Spleen (tissue), 11 donors: ENCODE results near the gene RET. TPM values are rescaled to one million over a fixed set of nuclear protein-coding genes. Genes with fewer than 3 reads are reported as not detected.

ENCODE experiments used
- DNase-seq: peaks from one replicate; pipeline ENCODE4 v3.0.0-alpha.2; 2020
- H3K27ac ChIP-seq, 8 donors: fragments of 200-600 bp; sonication (generic) in 7 of 8; 1 replicate in 4 of 8; 2 replicates in 4 of 8; pipeline versions ENCODE4 v1.5.0 to v1.8.0; 2016 to 2021; ENCODE audit warnings: inconsistent platforms in 4 of 8, mild to moderate bottlenecking in 4 of 8, moderate library complexity in 1 of 8
- H3K27me3 ChIP-seq, 7 donors: fragments of 200-600 bp; sonication (generic) in 6 of 7; replicated peaks in 1 of 7; 1 replicate in 4 of 7; 2 replicates in 3 of 7; pipeline versions ENCODE4 v1.5.0 to v1.8.0; 2016 to 2021; ENCODE audit warnings: inconsistent platforms in 3 of 7, mild to moderate bottlenecking in 1 of 7
- H3K36me3 ChIP-seq, 6 donors: fragments of 200-600 bp; sonication (generic) in 5 of 6; 1 replicate in 4 of 6; 2 replicates in 2 of 6; pipeline versions ENCODE4 v1.5.0 to v1.8.0; 2016 to 2021; ENCODE audit warnings: inconsistent platforms in 2 of 6
- H3K4me1 ChIP-seq, 6 donors: fragments of 200-600 bp; sonication (generic) in 5 of 6; 1 replicate in 3 of 6; 2 replicates in 3 of 6; pipeline versions ENCODE4 v1.5.0 to v1.8.0; 2016 to 2021; ENCODE audit warnings: inconsistent platforms in 3 of 6
- H3K4me3 ChIP-seq, 8 donors: fragments of 200-600 bp; sonication (generic) in 7 of 8; 1 replicate in 4 of 8; 2 replicates in 4 of 8; pipeline versions ENCODE4 v1.5.0 to v1.8.0; 2016 to 2021; ENCODE audit warnings: inconsistent platforms in 4 of 8, mild to moderate bottlenecking in 4 of 8, moderate library complexity in 2 of 8
- H3K9me3 ChIP-seq, 8 donors: fragments of 200-600 bp; sonication (generic) in 7 of 8; 1 replicate in 4 of 8; 2 replicates in 4 of 8; pipeline versions ENCODE4 v1.5.0 to v1.8.0; 2016 to 2021; ENCODE audit warnings: inconsistent platforms in 4 of 8
- POLR2A ChIP-seq, 3 donors: fragments of 450-650 bp; IDR thresholded peaks; one replicate each; pipeline ENCODE4 v1.5.1; 2017; ENCODE audit warnings: antibody characterized with exemption in 3 of 3, mild to moderate bottlenecking in 1 of 3
- POLR2AphosphoS5 ChIP-seq, 3 donors: sonication (generic); formaldehyde crosslinking; IDR thresholded peaks; one replicate each; pipeline ENCODE4 v1.5.1; 2017; ENCODE audit warnings: antibody characterized with exemption in 3 of 3
- WGBS, 5 donors: extraction: QIAGEN DNeasy Blood & Tissue Kit in 3 of 5; methylation state at CpG; one replicate each; pipeline versions ENCODE4 v1.1.5 to v1.1.7; 2013 to 2018; 5-methylcytosine and 5-hydroxymethylcytosine counted together
- intact Hi-C: fragments of 100-400 bp; cut with DNase I; formaldehyde crosslinking; loops from one replicate; pipeline ENCODE4 v1.15.0; 2023; ENCODE audit warnings: low total_unique reads
- polyA plus RNA-seq, 3 donors: library from polyadenylated mRNA; stranded (reverse); fragments of 200-250 nt; gene quantifications; one replicate each; pipeline ENCODE4 v1.2.1, GENCODE V29; 2013
- total RNA-seq, 7 donors: library from RNA; depleted of rRNA in 3 of 7; stranded (reverse); fragments of >200 nt in 3 of 7; fragmentation: NEBNext Ultra II Directional in 4 of 7; extraction: Animal tissue kit (Norgen Biotek cat#: 25700) in 4 of 7; gene quantifications; one replicate each; pipeline versions ENCODE4 v1.1.0 to v1.2.1, GENCODE V29; 2016 to 2021
- TF ChIP-seq, protein P1 (sequence below), 11 experiments: fragments of 200-600 bp in 7 of 11; fragments of 450-650 bp in 4 of 11; sonication (generic) in 4 of 11; IDR thresholded peaks in 8 of 11; conservative IDR thresholded peaks in 3 of 11; 1 replicate in 7 of 11; 2 replicates in 4 of 11; pipeline versions ENCODE4 v1.4.0 to v1.8.0; 2016 to 2021; ENCODE audit warnings: antibody characterized with exemption in 11 of 11, inconsistent platforms in 4 of 11, mild to moderate bottlenecking in 1 of 11
- donor health status: healthy with polysubstance abuse.
- donor health status: DM: no; HTN: no; CAD: no; lungs with moderate emphysema.
- donor health status: DM: no; HTN: no; CAD: no.
- donor health status: Bipolar disorder and iron deficiency.
- donor health status: healthy.
- donor health status: DM: no; HTN: no; CAD: no.
- donor health status: DM: yes; HTN: yes; CAD: no.

Gene RET
- total and polyA plus RNA-seq, 10 donors: 0.02 to 0.54 (median 0.31) TPM; not detected in 2

DNA sequence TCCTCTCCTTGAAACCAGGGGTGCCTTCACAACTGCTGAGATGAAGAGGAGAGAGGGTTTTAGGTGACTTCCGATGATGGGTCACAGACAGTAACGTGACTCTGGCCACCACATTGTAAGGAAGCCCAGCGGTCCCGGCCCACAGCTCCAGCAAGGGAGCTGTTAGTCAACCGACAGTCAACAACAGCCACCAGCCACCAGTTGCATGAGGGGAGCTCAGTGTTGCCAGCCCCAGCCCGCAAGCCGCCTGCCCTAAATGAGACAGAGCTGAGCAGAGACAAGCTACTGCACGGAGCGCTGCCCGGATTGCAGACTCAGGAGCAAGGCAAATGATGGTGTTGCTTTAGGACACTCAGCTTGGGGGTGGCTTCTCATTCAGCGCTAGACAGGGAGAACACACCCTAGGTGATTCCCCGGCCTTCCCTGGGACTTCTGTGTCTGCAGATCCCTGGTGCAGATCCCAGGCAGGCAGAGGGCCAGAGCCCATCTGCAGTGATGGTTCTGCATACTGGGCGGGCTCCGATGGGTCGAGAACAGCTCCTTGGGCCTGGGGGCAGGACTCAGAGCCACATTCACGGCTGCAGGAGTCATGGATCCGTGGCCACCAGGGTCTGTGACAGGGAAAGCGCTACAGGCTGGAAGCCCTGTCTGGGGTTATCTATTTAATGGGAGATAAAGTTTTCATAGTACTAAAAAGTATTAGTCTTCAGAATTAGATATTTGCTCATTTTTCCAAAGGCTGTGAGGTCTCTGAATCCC is 14.3 kb upstream of the RET start:
- intact Hi-C loops: no loop called here
- H3K4me3 ChIP-seq: no peak overlapping the region
- DNase-seq: peak; percentile 61
- no peaks in the 10 kb centered on the region for H3K4me1 ChIP-seq
- peaks cover 0 to 19% (median 0%) of the 10 kb centered on the region in 7 donors for H3K27me3 ChIP-seq
- no peaks in the 10 kb centered on the region for H3K9me3 ChIP-seq
- H3K36me3 ChIP-seq: no peaks in the 10 kb centered on the region
- H3K27ac ChIP-seq: no peak overlapping the region
- TF ChIP-seq POLR2AphosphoS5 (IDR thresholded peaks at IDR 0.05) (no peak), POLR2A (IDR thresholded peaks at IDR 0.05) (no peak)
- TF ChIP-seq, protein P1, sequence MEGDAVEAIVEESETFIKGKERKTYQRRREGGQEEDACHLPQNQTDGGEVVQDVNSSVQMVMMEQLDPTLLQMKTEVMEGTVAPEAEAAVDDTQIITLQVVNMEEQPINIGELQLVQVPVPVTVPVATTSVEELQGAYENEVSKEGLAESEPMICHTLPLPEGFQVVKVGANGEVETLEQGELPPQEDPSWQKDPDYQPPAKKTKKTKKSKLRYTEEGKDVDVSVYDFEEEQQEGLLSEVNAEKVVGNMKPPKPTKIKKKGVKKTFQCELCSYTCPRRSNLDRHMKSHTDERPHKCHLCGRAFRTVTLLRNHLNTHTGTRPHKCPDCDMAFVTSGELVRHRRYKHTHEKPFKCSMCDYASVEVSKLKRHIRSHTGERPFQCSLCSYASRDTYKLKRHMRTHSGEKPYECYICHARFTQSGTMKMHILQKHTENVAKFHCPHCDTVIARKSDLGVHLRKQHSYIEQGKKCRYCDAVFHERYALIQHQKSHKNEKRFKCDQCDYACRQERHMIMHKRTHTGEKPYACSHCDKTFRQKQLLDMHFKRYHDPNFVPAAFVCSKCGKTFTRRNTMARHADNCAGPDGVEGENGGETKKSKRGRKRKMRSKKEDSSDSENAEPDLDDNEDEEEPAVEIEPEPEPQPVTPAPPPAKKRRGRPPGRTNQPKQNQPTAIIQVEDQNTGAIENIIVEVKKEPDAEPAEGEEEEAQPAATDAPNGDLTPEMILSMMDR (IDR thresholded peaks at IDR 0.05 in 8 of 11, conservative IDR thresholded peaks at IDR 0.05 in 3 of 11): no peak
- WGBS, 5 donors: 87 to 96% (median 92%) methylated on average over 17 to 18 of the region's 18 CpGs

DNA sequence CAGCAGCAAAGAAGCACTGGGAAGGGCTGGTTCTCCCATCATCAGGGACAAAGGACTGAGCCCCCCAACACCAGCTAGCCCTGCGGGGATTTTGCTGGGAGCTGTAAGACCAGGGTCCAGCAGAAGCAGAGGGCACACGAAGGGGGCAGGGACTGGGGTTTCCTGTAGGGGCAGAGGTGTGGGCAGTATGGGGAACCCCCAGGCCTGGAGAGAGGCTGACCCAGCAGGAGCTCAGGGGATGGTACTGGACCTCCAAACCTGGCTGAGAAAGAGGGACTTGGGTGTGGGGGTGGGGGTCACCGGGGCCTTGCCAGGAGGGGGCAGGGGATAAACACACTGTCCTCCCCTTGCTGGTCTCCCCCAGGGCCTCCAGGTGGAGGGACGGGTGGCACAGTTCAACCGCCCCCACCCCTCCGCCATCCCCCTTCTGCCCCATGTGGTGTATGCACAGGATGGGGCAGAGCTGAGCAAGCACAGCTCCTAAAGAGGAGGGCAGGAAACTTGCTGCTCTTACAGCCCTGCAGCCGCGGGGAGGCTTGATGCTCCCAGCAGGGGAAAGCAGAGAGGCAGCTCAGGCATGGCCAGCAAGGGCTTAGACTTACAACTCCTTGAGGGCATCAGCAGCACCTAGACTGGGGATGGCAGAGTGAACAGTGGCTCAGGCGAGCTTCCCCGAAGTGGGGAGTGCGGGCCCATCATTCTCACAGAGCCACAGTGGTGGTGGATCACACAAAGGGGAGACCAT is 12.4 kb upstream of the RET start:
- TF ChIP-seq, protein P1 (IDR thresholded peaks at IDR 0.05 in 8 of 11, conservative IDR thresholded peaks at IDR 0.05 in 3 of 11): no peak
- TF ChIP-seq POLR2AphosphoS5 (IDR thresholded peaks at IDR 0.05) (no peak), POLR2A (IDR thresholded peaks at IDR 0.05) (no peak)
- Histone ChIP-seq H3K27ac (no peak overlapping the region), H3K4me1 (no peaks in the 10 kb centered on the region), H3K9me3 (no peaks in the 10 kb centered on the region), H3K4me3 (no peak overlapping the region), H3K27me3 (peaks cover 0 to under 1% (median 0%) of the 10 kb centered on the region in 7 donors), H3K36me3 (no peaks in the 10 kb centered on the region)
- peak; percentile 62 for DNase-seq
- intact Hi-C loops: no loop called here
- WGBS, 5 donors: 69 to 88% (median 78%) methylated on average over 8 to 11 of the region's 11 CpGs

DNA sequence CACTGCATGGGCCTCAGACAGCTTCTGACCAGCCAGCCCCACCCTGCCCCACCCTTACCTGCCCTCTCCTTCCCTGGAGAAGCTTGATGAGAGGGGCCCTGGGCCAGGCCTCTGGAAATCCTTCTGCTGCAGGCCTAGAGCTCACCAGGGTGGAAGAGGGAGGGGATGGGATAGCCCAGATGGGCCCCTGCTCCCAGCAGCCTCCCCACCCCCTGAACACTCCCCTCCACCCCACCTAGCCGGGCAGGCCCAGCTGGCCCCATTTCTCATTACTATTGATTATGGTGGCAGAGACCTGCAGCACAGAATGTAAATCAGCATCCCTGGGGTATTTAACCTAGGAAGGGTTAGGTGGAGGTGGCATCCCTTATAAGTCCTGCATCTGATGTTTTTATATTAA is 11.6 kb upstream of the RET start:
- intact Hi-C loops: no loop called here
- Histone ChIP-seq H3K9me3 (no peaks in the 10 kb centered on the region), H3K27me3 (no peaks in the 10 kb centered on the region), H3K4me3 (no peak overlapping the region), H3K27ac (no peak overlapping the region), H3K4me1 (no peaks in the 10 kb centered on the region), H3K36me3 (no peaks in the 10 kb centered on the region)
- 83 to 100% (median 89%) methylated on average over 1 of the region's 1 CpG for WGBS, 5 donors
- DNase-seq: peak; percentile 32
- TF ChIP-seq, protein P1 (IDR thresholded peaks at IDR 0.05 in 8 of 11, conservative IDR thresholded peaks at IDR 0.05 in 3 of 11): no peak
- TF ChIP-seq POLR2A (IDR thresholded peaks at IDR 0.05): no peak
- TF ChIP-seq POLR2AphosphoS5 (IDR thresholded peaks at IDR 0.05): no peak

DNA sequence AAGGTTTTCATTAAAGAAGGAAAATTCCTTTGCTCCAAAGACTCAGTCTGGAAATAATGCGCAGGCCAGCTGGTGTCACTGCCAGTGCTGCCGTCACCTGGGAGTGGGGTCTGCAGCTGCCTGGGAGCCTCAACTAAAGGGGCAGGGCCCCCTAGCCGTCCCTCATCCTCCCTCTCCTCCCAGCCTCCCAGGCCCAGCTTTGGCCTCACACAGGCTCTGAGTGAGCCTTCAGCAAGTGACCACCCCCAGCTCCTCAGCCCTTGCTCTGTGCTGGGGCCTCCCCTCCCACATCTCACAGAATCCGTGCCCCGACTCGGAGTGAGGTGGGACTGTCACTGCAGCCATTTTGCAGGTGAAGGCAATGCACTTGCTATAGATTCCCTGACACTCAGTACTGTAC is 11.1 kb upstream of the RET start:
- TF ChIP-seq, protein P1 (IDR thresholded peaks at IDR 0.05 in 8 of 11, conservative IDR thresholded peaks at IDR 0.05 in 3 of 11): no peak
- TF ChIP-seq POLR2AphosphoS5 (IDR thresholded peaks at IDR 0.05) (no peak), POLR2A (IDR thresholded peaks at IDR 0.05) (no peak)
- H3K4me3 ChIP-seq: no peak overlapping the region
- no peaks in the 10 kb centered on the region for H3K9me3 ChIP-seq
- intact Hi-C loops: no loop called here
- H3K27me3 ChIP-seq: no peaks in the 10 kb centered on the region
- no peaks in the 10 kb centered on the region for H3K36me3 ChIP-seq
- peak; percentile 69 for DNase-seq
- H3K4me1 ChIP-seq: no peaks in the 10 kb centered on the region
- WGBS, 5 donors: 85 to 94% (median 88%) methylated on average over 6 of the region's 6 CpGs
- no peak overlapping the region for H3K27ac ChIP-seq
